A549 (cell line): Measurements from ENCODE around the gene LRPPRC. TPM values are rescaled to one million over a fixed set of nuclear protein-coding genes. Genes with fewer than 3 reads are reported as not detected.

Experiments used
- ATAC-seq, 2 experiments: fragments of 200-7000 bp in 1 of 2; fragments of >200 bp in 1 of 2; cut with Nextera tagmentation in 1 of 2; cut with Tn5 transposase in 1 of 2; 3 replicates each; pipeline versions ENCODE4 v1.8.0 to v1.9.1; 2018 to 2020; ENCODE audit warnings: mild to moderate bottlenecking in 1 of 2, moderate library complexity in 1 of 2
- CTCF ChIA-PET: fragments of 300-600 bp; sonication (Branson Sonifier 250); formaldehyde crosslinking; extraction: SDS; loops from one replicate; lab custom pipeline; 2021; ENCODE audit warnings: antibody characterized with exemption, inconsistent platforms; lab: Yijun Ruan, JAX
- POLR2A ChIA-PET: fragments of 350-600 bp; formaldehyde crosslinking; extraction: SDS; loops from one replicate; lab custom pipeline; 2021; ENCODE audit warnings: antibody characterized with exemption, inconsistent platforms; lab: Yijun Ruan, JAX
- DNase-seq, 2 experiments: peaks; one replicate each; pipeline versions ENCODE4 v3.0.0 to v3.0.0-alpha.2; 2011 to 2016; ENCODE audit warnings: low read depth in 1 of 2, low spot score in 1 of 2
- FAIRE-seq: peaks from 2 replicates; lab custom pipeline; 2011; peaks lifted over from hg19 to GRCh38; lab: Jason Lieb, UNC
- H3K27ac ChIP-seq, 2 experiments: fragments of >200 bp; sonication (Bioruptor Twin); formaldehyde crosslinking; 3 replicates each; pipeline ENCODE4 v1.5.1; 2016 to 2017
- H3K4me1 ChIP-seq: fragments of >200 bp; sonication (Bioruptor Twin); formaldehyde crosslinking; 3 replicates; pipeline ENCODE4 v1.6.1; 2016
- H3K4me2 ChIP-seq: fragments of >200 bp; sonication (Bioruptor Twin); formaldehyde crosslinking; 3 replicates; pipeline ENCODE4 v1.6.1; 2016
- H3K4me3 ChIP-seq: fragments of >200 bp; sonication (Bioruptor Twin); formaldehyde crosslinking; 3 replicates; pipeline ENCODE4 v1.5.1; 2016
- H3K9me3 ChIP-seq: fragments of >200 bp; sonication (Bioruptor Twin); formaldehyde crosslinking; 3 replicates; pipeline ENCODE4 v1.6.1; 2016
- BHLHE40 ChIP-seq: IDR thresholded peaks from 2 replicates; pipeline ENCODE4 v1.6.1; 2012; ENCODE audit warnings: low read depth, low read length, inconsistent platforms
- CEBPB ChIP-seq, 2 experiments: fragments of >200 bp in 1 of 2; sonication (Bioruptor Twin) in 1 of 2; formaldehyde crosslinking in 1 of 2; IDR thresholded peaks; 2 replicates each; pipeline ENCODE4 v1.6.1; 2012 to 2016
- EP300 ChIP-seq, 2 experiments: fragments of >200 bp; sonication (Bioruptor Twin); formaldehyde crosslinking; IDR thresholded peaks; 2 replicates in 1 of 2; 3 replicates in 1 of 2; pipeline ENCODE4 v1.6.1; 2016 to 2017
- FOSB ChIP-seq: fragments of 250-450 bp; sonication (Bioruptor Pico); IDR thresholded peaks from 2 replicates; pipeline ENCODE4 v1.5.0; 2020; ENCODE audit warnings: mild to moderate bottlenecking, moderate library complexity
- FOXS1 ChIP-seq: fragments of 250-450 bp; sonication (Bioruptor Pico); IDR thresholded peaks from 2 replicates; pipeline ENCODE4 v1.5.0; 2020; ENCODE audit warnings: mild to moderate bottlenecking, moderate library complexity
- GATA3 ChIP-seq: IDR thresholded peaks from 2 replicates; pipeline ENCODE4 v1.6.1; 2012; ENCODE audit warnings: borderline replicate concordance
- HDAC2 ChIP-seq: fragments of 200-600 bp; sonication (generic); IDR thresholded peaks from 2 replicates; pipeline ENCODE4 v1.6.1; 2016
- JUNB ChIP-seq: fragments of >200 bp; sonication (Bioruptor Twin); formaldehyde crosslinking; IDR thresholded peaks from 2 replicates; pipeline ENCODE4 v1.6.1; 2016
- KDM5A ChIP-seq: fragments of 200-600 bp; sonication (generic); IDR thresholded peaks from 2 replicates; pipeline ENCODE4 v1.6.1; 2016; ENCODE audit warnings: antibody characterized with exemption, mild to moderate bottlenecking
- MAFK ChIP-seq: fragments of 450-650 bp; IDR thresholded peaks from 2 replicates; pipeline ENCODE4 v1.6.1; 2014; ENCODE audit not compliant: partially characterized antibody
- MAZ ChIP-seq: fragments of 150-350 bp; IDR thresholded peaks from 2 replicates; pipeline ENCODE4 v1.6.1; 2014; ENCODE audit warnings: antibody characterized with exemption, low read depth, low read length, borderline replicate concordance
- PHF8 ChIP-seq: fragments of 200-600 bp; sonication (generic); IDR thresholded peaks from 2 replicates; pipeline ENCODE4 v1.6.1; 2016; ENCODE audit warnings: low read depth, mild to moderate bottlenecking, antibody characterized with exemption, moderate library complexity, borderline replicate concordance
- RAD21 ChIP-seq, 2 experiments: fragments of >200 bp in 1 of 2; sonication (Bioruptor Twin) in 1 of 2; formaldehyde crosslinking in 1 of 2; IDR thresholded peaks in 1 of 2; conservative IDR thresholded peaks in 1 of 2; 2 replicates in 1 of 2; 3 replicates in 1 of 2; pipeline ENCODE4 v1.6.1; 2012 to 2018; ENCODE audit warnings: inconsistent platforms in 1 of 2
- RNF2 ChIP-seq: fragments of 200-600 bp; sonication (generic); IDR thresholded peaks from 2 replicates; pipeline ENCODE4 v1.6.1; 2016; ENCODE audit warnings: low read depth, mild to moderate bottlenecking, antibody characterized with exemption, moderate library complexity, borderline replicate concordance
- SMC3 ChIP-seq: fragments of >200 bp; sonication (Bioruptor Twin); formaldehyde crosslinking; IDR thresholded peaks from 3 replicates; pipeline ENCODE4 v1.6.1; 2018; ENCODE audit warnings: inconsistent platforms
- TFCP2L1 ChIP-seq: fragments of 250-450 bp; sonication (Bioruptor Pico); IDR thresholded peaks from 2 replicates; pipeline ENCODE4 v1.5.0; 2021; ENCODE audit warnings: mild to moderate bottlenecking
- TP53 ChIP-seq: fragments of 250-450 bp; sonication (Bioruptor Pico); IDR thresholded peaks from 2 replicates; pipeline ENCODE4 v1.5.0; 2021; ENCODE audit warnings: mild to moderate bottlenecking, moderate library complexity
- WGBS: methylation state at CpG from one replicate; pipeline ENCODE4 v1.1.6; 2017; ENCODE audit errors: missing lambda C conversion rate; 5-methylcytosine and 5-hydroxymethylcytosine counted together
- polyA plus RNA-seq, 4 experiments: library from polyadenylated mRNA; depleted of rRNA in 3 of 4; stranded (reverse); fragments of >200 nt; fragmentation: RNase III in 1 of 4; extraction: RNeasy Plus Mini Kit Qiagen cat#74134 plus additional on column Dnase treatment in 1 of 4; gene quantifications; 2 replicates in 3 of 4; 3 replicates in 1 of 4; pipeline ENCODE4 v1.2.3, GENCODE V29; 2011 to 2017
- TF ChIP-seq, protein P1 (sequence below): fragments of 150-350 bp; IDR thresholded peaks from 2 replicates; pipeline ENCODE4 v1.6.1; 2014; ENCODE audit warnings: low read depth, mild to moderate bottlenecking, low read length

LRPPRC gene
- polyA plus RNA-seq, 2 of the 4 experiments (the other 2 are of a cell fraction) = 84.6 to 269 TPM

DNA sequence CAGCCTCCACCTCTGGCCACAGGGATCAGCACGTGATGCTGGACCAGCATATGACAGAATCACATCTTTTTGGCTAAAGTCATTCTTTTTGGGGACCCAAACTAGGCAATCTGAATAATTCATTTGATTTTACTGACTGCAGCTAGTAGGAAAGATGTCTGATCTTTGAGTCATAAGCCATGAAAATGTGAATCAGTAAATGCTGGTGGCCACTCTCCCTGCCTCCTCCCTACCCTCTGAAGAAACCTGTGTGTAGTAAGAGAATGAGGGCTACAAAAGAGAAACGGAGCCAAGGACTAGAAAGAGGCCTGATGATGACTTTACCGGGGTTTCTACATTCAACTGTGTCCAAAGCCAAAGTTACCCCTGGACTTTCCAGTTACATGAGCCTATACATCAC is 10.1 kb upstream of the LRPPRC start:
- Histone ChIP-seq H3K4me1 (no peaks in the 10 kb centered on the region), H3K27ac (no peak overlapping the region), H3K4me3 (no peak overlapping the region), H3K4me2 (no peak overlapping the region), H3K9me3 (no peaks in the 10 kb centered on the region)
- ATAC-seq (no peak; a peak in 1 of 6 replicates), FAIRE-seq (no peak), DNase-seq (no peak)
- CTCF ChIA-PET = interaction anchor here (0.9 kb wide), 1 partner anchor 82 kb away, joined by 3 read pairs; no protein-coding TSS in a partner anchor
- 43% methylated on average over 3 of the region's 3 CpGs for WGBS
- POLR2A ChIA-PET = no interaction called here
- TF ChIP-seq MAFK (no peak), GATA3 (no peak), CEBPB (IDR thresholded peaks at IDR 0.05) (no peak), JUNB (no peak), HDAC2 (no peak), FOSB (CRISPR knock-in tag) (no peak)

DNA sequence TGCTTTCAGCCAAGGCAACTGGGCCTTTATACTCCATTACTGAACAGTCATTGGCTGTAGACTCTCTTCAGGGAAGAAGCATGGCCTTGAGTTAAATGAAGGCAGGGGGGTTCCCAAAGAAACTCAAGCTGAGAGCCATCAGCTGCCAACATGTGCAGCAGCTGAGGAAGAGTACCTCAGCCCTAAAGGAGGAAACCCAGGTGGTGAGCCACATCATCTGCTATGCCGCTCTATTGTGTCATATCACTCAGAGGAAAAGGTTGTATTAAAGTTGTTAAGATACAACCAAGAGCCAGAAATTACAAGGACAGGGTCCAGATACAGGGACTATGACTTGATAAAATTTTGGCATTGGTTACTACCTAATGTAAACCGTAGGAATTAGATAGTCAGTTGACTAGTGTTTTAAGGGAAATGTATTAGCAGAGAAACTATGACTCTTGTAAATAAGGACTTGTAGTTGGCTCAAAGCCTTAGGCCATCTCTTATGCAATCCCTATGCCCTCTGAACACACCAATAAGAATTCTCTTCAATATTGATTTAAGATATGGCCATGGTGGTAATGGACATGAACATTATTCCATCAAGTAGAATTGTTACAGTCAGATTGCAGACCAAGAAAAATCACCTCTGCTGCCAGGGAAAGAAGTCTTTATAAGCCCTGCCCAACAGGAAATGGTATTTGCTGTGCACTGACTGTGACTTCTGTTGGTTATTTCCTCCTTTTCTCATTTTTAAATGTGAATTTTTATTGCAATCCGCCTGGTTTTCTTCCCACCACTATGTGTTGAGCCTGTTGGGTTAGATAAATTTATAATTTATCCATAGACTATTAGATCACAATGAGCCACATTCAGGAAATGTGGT is 9.2 kb upstream of the LRPPRC start:
- peak; percentile 28 for FAIRE-seq
- WGBS = 52% methylated on average over 3 of the region's 3 CpGs

DNA sequence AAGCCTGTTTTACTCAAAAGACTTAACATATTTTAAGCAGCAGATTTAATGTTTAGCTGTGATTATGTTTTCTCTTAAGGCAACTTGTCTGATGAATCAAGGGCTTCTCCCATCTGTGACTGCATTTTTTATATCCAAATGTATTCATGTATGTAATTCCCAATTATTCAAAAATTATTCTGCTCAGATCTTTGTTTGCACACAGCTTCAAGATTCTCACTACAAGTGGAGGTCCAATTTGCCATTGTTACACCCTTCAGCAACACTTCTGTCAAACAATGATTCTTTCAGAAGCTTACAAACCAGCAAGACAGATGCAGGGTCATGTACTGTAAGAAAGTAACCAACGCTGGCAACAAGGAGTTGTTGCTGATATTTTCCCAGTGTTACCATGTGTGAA is 5.9 kb upstream of the LRPPRC start:
- Histone ChIP-seq H3K9me3 (no peaks in the 10 kb centered on the region), H3K4me3 (no peak overlapping the region)
- ATAC-seq = no peak
- POLR2A ChIA-PET = no interaction called here
- TF ChIP-seq FOXS1 (CRISPR knock-in tag) = no peak
- TF ChIP-seq, all 56 proteins: peak for 0
- CTCF ChIA-PET = interaction anchor here (1.1 to 2.1 kb wide), 2 partner anchors 10 to 461 kb away, joined by 3 to 7 read pairs; no protein-coding TSS in a partner anchor
- FAIRE-seq = no peak
- H3K4me2 ChIP-seq = no peak overlapping the region
- H3K4me1 ChIP-seq = no peaks in the 10 kb centered on the region
- no peak overlapping the region for H3K27ac ChIP-seq
- DNase-seq = no peak
- 50% methylated on average over 1 of the region's 1 CpG for WGBS

More for the DNA sequence above, 9.2 kb upstream of the LRPPRC start:
- DNase-seq = no peak
- H3K9me3 ChIP-seq = no peaks in the 10 kb centered on the region
- H3K4me3 ChIP-seq = no peak overlapping the region
- ChIA-PET CTCF (interaction anchor here (0.9 kb wide), 1 partner anchor 83 kb away, joined by 3 read pairs; no protein-coding TSS in a partner anchor), POLR2A (no interaction called here)
- no peak for TF ChIP-seq RNF2
- no peak for TF ChIP-seq GATA3
- no peak for TF ChIP-seq FOXS1 (CRISPR knock-in tag)
- TF ChIP-seq, protein P1, sequence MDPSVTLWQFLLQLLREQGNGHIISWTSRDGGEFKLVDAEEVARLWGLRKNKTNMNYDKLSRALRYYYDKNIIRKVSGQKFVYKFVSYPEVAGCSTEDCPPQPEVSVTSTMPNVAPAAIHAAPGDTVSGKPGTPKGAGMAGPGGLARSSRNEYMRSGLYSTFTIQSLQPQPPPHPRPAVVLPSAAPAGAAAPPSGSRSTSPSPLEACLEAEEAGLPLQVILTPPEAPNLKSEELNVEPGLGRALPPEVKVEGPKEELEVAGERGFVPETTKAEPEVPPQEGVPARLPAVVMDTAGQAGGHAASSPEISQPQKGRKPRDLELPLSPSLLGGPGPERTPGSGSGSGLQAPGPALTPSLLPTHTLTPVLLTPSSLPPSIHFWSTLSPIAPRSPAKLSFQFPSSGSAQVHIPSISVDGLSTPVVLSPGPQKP = no peak
- TF ChIP-seq TFCP2L1 = no peak
- no peak for TF ChIP-seq SMC3
- TF ChIP-seq PHF8 = no peak
- no peak for ATAC-seq
- H3K27ac ChIP-seq = no peak overlapping the region
- no peak overlapping the region for H3K4me2 ChIP-seq
- no peaks in the 10 kb centered on the region for H3K4me1 ChIP-seq

DNA sequence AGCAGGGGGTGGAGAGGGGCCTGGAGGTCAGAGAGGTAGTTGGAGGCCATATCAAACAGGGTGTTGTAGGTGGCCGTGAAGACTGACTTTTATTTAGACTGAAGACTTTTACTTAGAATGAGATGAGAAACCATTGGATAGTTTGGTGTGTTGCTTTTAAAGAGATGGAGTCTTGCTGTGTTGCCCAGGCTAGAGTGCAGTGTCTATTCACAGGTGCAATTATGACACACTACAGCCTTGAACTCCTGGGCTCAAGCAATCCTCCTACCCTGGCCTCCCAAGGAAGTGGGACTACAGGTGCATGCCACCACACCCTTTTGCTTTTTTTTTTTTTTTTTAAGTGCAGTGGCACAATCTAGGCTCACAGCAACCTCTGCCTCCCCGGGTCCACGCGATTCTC is 2.5 kb upstream of the LRPPRC start:
- Histone ChIP-seq H3K9me3 (no peaks in the 10 kb centered on the region), H3K4me2 (no peak overlapping the region), H3K27ac (no peak overlapping the region), H3K4me1 (peaks cover 15% of the 10 kb centered on the region), H3K4me3 (no peak overlapping the region)
- FAIRE-seq (no peak), DNase-seq (no peak), ATAC-seq (no peak)
- TF ChIP-seq KDM5A (no peak), BHLHE40 (no peak), EP300 (IDR thresholded peaks at IDR 0.05) (no peak), MAZ (no peak), CEBPB (IDR thresholded peaks at IDR 0.05) (no peak), TP53 (CRISPR knock-in tag) (no peak), RAD21 (conservative IDR thresholded peaks at IDR 0.05 in 1 of 2, IDR thresholded peaks at IDR 0.05 in 1 of 2) (no peak)
- ChIA-PET POLR2A (no interaction called here), CTCF (no interaction called here)
- WGBS = 84% methylated on average over 4 of the region's 4 CpGs
